ENCODE measurements around the gene SUZ12.
"Not testable (repeated sequence)": the region's sequence is repeated elsewhere in the genome, so short reads cannot be mapped to it uniquely, and the experiment has no call there.

SUZ12 gene

DNA sequence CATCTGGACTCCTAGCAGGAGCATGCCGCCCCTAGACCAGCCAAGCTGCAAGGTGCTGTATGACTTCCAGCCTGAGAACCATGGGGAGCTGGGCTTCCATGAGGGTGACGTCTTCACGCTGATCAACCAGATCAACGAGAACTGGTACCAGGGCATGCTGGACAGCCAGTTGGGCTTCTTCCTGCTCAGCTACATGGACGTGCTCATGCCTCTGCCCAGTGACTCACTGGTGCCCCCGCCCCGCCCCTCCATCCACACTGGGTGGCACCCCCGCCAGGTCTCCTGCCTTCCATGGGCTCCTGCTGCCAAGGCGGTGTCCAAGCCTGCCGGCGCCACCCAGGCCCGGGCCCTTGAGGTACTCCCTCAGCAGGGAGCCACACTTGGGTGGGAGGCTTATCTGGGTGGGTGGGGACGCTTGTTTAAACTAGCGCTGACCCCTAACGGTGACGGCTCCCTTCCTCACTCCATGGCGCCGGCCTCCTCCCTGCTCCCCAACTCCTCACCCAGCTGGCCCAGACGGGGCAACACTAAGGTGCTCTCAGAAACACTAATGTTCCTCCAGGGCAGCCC is 104.6 kb downstream of the SUZ12 start:
- not testable (repeated sequence) for DNase-seq (ENCODE audit: low read depth)

DNA sequence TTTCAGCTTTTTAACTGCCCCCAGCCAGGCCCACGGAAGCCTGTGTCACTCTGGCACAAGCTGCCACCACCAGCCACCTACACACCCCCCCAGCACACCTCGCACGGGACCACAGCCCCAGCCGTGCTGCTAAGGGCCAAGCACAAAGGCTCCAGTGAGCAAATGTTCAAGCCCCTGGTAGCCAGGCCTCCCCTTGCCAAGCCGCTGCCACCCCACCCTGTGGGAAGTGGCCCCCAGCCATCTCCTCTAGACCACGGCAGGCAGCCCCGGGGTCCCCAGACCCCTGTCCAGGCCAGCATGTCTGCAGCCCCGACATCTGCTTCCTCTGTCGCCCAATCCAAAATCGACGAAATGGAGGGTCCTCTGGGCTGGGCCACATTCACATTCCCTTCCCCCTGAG is 105.5 kb downstream of the SUZ12 start:
- not testable (repeated sequence) for DNase-seq (ENCODE audit: low read depth)

DNA sequence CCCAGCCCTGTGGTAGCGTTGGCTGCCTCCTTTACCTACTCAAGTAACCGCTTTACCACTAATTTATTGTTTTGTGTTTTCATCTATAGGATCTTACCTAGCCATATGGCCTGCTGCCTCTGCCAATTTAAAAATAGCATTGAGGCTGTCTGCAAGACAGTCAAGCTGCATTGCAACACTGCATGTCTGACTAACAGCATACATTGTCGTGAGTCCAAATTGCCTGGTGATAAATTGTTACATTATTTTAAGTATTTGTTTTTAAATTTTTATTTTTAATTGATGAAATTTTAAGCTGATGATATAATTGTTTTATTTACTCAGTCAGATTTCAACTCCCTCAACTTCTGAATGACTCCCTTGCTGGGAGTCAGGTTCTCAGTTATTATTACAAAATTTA is 108.8 kb downstream of the SUZ12 start:
- DNase-seq (ENCODE audit: low read depth): not testable (repeated sequence)

DNA sequence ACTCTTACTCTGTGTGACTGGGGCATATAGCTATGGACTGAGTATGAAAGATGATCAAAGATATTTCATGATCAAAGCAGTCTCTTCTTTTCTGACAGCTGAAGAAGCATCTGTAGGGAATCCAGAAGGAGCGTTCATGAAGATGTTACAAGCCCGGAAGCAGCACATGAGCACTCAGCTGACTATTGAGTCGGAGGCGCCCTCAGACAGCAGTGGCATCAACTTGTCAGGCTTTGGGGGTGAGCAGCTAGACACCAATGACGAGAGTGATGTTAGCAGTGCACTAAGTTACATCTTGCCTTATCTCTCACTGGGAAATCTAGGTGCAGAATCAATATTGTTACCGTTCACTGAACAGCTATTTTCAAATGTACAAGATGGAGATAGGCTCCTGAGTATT is 110.9 kb downstream of the SUZ12 start:
- not testable (repeated sequence) for DNase-seq (ENCODE audit: low read depth)

Data from activated T-helper 1 cell treated with Interleukin-2 at 50 U/mL for 16 hours (primary cell).